Measurements from ENCODE around the gene ZIM2. TPM values are rescaled to one million over a fixed set of nuclear protein-coding genes. Genes with fewer than 3 reads are reported as not detected.
A peak's percentile ranks its signal among the peaks of the same experiment; 100 is the strongest.

The ZIM2 gene
- total and polyA plus RNA-seq, 9 donors, result 0.95 to 4.6 (median 1.9) TPM

GRCh38 chr19:56750658-56751057 is 89.9 kb downstream of the ZIM2 start:
- WGBS (ENCODE audit: insufficient coverage), result 90% methylated on average over 6 of the region's 11 CpGs

GRCh38 chr19:56748378-56748777 is 92.1 kb downstream of the ZIM2 start:
- peaks cover 13% of the 10 kb centered on the region for H3K4me1 ChIP-seq (ENCODE audit: control insufficient read depth, insufficient read depth, low read length)
- H3K4me3 ChIP-seq (ENCODE audit: low read length), result no peak overlapping the region
- peak; percentile 86 for DNase-seq
- no CpG with 5 or more reads among the region's 5 CpGs for WGBS (ENCODE audit: insufficient coverage)
- H3K27me3 ChIP-seq (ENCODE audit: control insufficient read depth, insufficient read depth, low read length), result no peaks in the 10 kb centered on the region
- no peaks in the 10 kb centered on the region for H3K36me3 ChIP-seq (ENCODE audit: control insufficient read depth, insufficient read depth, low read length)
- H3K9me3 ChIP-seq (replicated peaks; ENCODE audit: control insufficient read depth, low read depth, low read length), result no peaks in the 10 kb centered on the region
- peak overlapping the region; percentile 74 for H3K27ac ChIP-seq (ENCODE audit: low read length)

More at GRCh38 chr19:56750658-56751057, 89.9 kb downstream of the ZIM2 start:
- Histone ChIP-seq H3K4me1 (ENCODE audit: control insufficient read depth, insufficient read depth, low read length) (peaks cover 13% of the 10 kb centered on the region), H3K9me3 (replicated peaks; ENCODE audit: control insufficient read depth, low read depth, low read length) (no peaks in the 10 kb centered on the region), H3K27ac (ENCODE audit: low read length) (peak overlapping the region; percentile 65), H3K4me3 (ENCODE audit: low read length) (no peak overlapping the region), H3K27me3 (ENCODE audit: control insufficient read depth, insufficient read depth, low read length) (no peaks in the 10 kb centered on the region), H3K36me3 (ENCODE audit: control insufficient read depth, insufficient read depth, low read length) (no peaks in the 10 kb centered on the region)
- no peak for DNase-seq

GRCh38 chr19:56746367-56746766 is 94.2 kb downstream of the ZIM2 start:
- no peak for DNase-seq
- 64% methylated on average over 3 of the region's 3 CpGs for WGBS (ENCODE audit: insufficient coverage)
- no peaks in the 10 kb centered on the region for H3K36me3 ChIP-seq (ENCODE audit: control insufficient read depth, insufficient read depth, low read length)
- H3K9me3 ChIP-seq (replicated peaks; ENCODE audit: control insufficient read depth, low read depth, low read length), result no peaks in the 10 kb centered on the region
- no peak overlapping the region for H3K27ac ChIP-seq (ENCODE audit: low read length)
- peaks cover 18% of the 10 kb centered on the region for H3K4me1 ChIP-seq (ENCODE audit: control insufficient read depth, insufficient read depth, low read length)
- no peak overlapping the region for H3K4me3 ChIP-seq (ENCODE audit: low read length)
- H3K27me3 ChIP-seq (ENCODE audit: control insufficient read depth, insufficient read depth, low read length), result no peaks in the 10 kb centered on the region

- Histone ChIP-seq H3K36me3 (ENCODE audit: control insufficient read depth, insufficient read depth, low read length) (no peaks in the 10 kb centered on the region), H3K9me3 (replicated peaks; ENCODE audit: control insufficient read depth, low read depth, low read length) (no peaks in the 10 kb centered on the region), H3K4me3 (ENCODE audit: low read length) (no peak overlapping the region), H3K27ac (ENCODE audit: low read length) (peak overlapping the region; percentile 87), H3K27me3 (ENCODE audit: control insufficient read depth, insufficient read depth, low read length) (no peaks in the 10 kb centered on the region), H3K4me1 (ENCODE audit: control insufficient read depth, insufficient read depth, low read length) (peaks cover 13% of the 10 kb centered on the region)
- WGBS (ENCODE audit: insufficient coverage), result 0% methylated on average over 2 of the region's 3 CpGs
- peak; percentile 93 for DNase-seq
Observed at GRCh38 chr19:56740501-56740900, 100.0 kb downstream of the ZIM2 start.

GRCh38 chr19:56736571-56736970 is 104.0 kb downstream of the ZIM2 start:
- no peak overlapping the region for H3K4me3 ChIP-seq (ENCODE audit: low read length)
- 83% methylated on average over 1 of the region's 6 CpGs for WGBS (ENCODE audit: insufficient coverage)

GRCh38 chr19:56732976-56733375 is 107.5 kb downstream of the ZIM2 start:
- DNase-seq, result peak; percentile 43
- no CpG with 5 or more reads among the region's 2 CpGs for WGBS (ENCODE audit: insufficient coverage)

More at GRCh38 chr19:56736571-56736970, 104.0 kb downstream of the ZIM2 start:
- no peaks in the 10 kb centered on the region for H3K36me3 ChIP-seq (ENCODE audit: control insufficient read depth, insufficient read depth, low read length)
- DNase-seq, result no peak
- H3K9me3 ChIP-seq (replicated peaks; ENCODE audit: control insufficient read depth, low read depth, low read length), result no peaks in the 10 kb centered on the region
- H3K27me3 ChIP-seq (ENCODE audit: control insufficient read depth, insufficient read depth, low read length), result no peaks in the 10 kb centered on the region
- no peak overlapping the region for H3K27ac ChIP-seq (ENCODE audit: low read length)
- peaks cover 8% of the 10 kb centered on the region for H3K4me1 ChIP-seq (ENCODE audit: control insufficient read depth, insufficient read depth, low read length)

GRCh38 chr19:56727677-56728076 is 112.8 kb downstream of the ZIM2 start:
- Histone ChIP-seq H3K27ac (ENCODE audit: low read length) (no peak overlapping the region), H3K4me1 (ENCODE audit: control insufficient read depth, insufficient read depth, low read length) (no peaks in the 10 kb centered on the region), H3K4me3 (ENCODE audit: low read length) (no peak overlapping the region), H3K36me3 (ENCODE audit: control insufficient read depth, insufficient read depth, low read length) (no peaks in the 10 kb centered on the region), H3K9me3 (replicated peaks; ENCODE audit: control insufficient read depth, low read depth, low read length) (no peaks in the 10 kb centered on the region), H3K27me3 (ENCODE audit: control insufficient read depth, insufficient read depth, low read length) (no peaks in the 10 kb centered on the region)
- 85% methylated on average over 3 of the region's 4 CpGs for WGBS (ENCODE audit: insufficient coverage)
- DNase-seq, result peak; percentile 12

More at GRCh38 chr19:56732976-56733375, 107.5 kb downstream of the ZIM2 start:
- no peak overlapping the region for H3K4me3 ChIP-seq (ENCODE audit: low read length)
- no peaks in the 10 kb centered on the region for H3K27me3 ChIP-seq (ENCODE audit: control insufficient read depth, insufficient read depth, low read length)
- H3K4me1 ChIP-seq (ENCODE audit: control insufficient read depth, insufficient read depth, low read length), result no peaks in the 10 kb centered on the region
- H3K27ac ChIP-seq (ENCODE audit: low read length), result no peak overlapping the region
- no peaks in the 10 kb centered on the region for H3K9me3 ChIP-seq (replicated peaks; ENCODE audit: control insufficient read depth, low read depth, low read length)
- H3K36me3 ChIP-seq (ENCODE audit: control insufficient read depth, insufficient read depth, low read length), result no peaks in the 10 kb centered on the region

- H3K9me3 ChIP-seq (replicated peaks; ENCODE audit: control insufficient read depth, low read depth, low read length), result no peaks in the 10 kb centered on the region
- H3K4me1 ChIP-seq (ENCODE audit: control insufficient read depth, insufficient read depth, low read length), result no peaks in the 10 kb centered on the region
- H3K36me3 ChIP-seq (ENCODE audit: control insufficient read depth, insufficient read depth, low read length), result no peaks in the 10 kb centered on the region
- H3K27me3 ChIP-seq (ENCODE audit: control insufficient read depth, insufficient read depth, low read length), result no peaks in the 10 kb centered on the region
- peak; percentile 66 for DNase-seq
- H3K27ac ChIP-seq (ENCODE audit: low read length), result no peak overlapping the region
- no peak overlapping the region for H3K4me3 ChIP-seq (ENCODE audit: low read length)
- 20% methylated on average over 3 of the region's 9 CpGs for WGBS (ENCODE audit: insufficient coverage)
Observed at GRCh38 chr19:56725829-56726424, 114.6 kb downstream of the ZIM2 start.

Other genes with a start within 250 kb of the ZIM2 start
- gene ZNF71, start 245.4 kb downstream of the ZIM2 start, total RNA-seq, result 6.3 TPM
- gene ZNF71, start 245.4 kb downstream of the ZIM2 start, polyA plus RNA-seq (ENCODE audit: insufficient read depth in 1 of 8, insufficient read length in 8 of 8, low replicate concordance in 1 of 8), result 1 to 10 TPM; 6.4 to 8.6 (median 7.5) TPM
- 0.93 TPM for gene SMIM17, start 197.6 kb downstream of the ZIM2 start, total RNA-seq
- gene SMIM17, start 197.6 kb downstream of the ZIM2 start, polyA plus RNA-seq (ENCODE audit: insufficient read depth in 1 of 8, insufficient read length in 8 of 8, low replicate concordance in 1 of 8), result 1 to 10 TPM in 6 of 8 donors, under 1 TPM in 2; 0.85 to 2.6 (median 1.3) TPM
- gene ZNF835, start 169.0 kb downstream of the ZIM2 start, total RNA-seq, result 3.0 TPM
- gene ZNF835, start 169.0 kb downstream of the ZIM2 start, polyA plus RNA-seq (ENCODE audit: insufficient read depth in 1 of 8, insufficient read length in 8 of 8, low replicate concordance in 1 of 8), result 1 to 10 TPM; 1.7 to 4.1 (median 3.6) TPM
- 180 TPM for gene PEG3, start within 50 bp of the ZIM2 start, total RNA-seq
- gene PEG3, start within 50 bp of the ZIM2 start, polyA plus RNA-seq (ENCODE audit: insufficient read depth in 1 of 8, insufficient read length in 8 of 8, low replicate concordance in 1 of 8), result 100 to 1,000 TPM; 209 to 272 (median 232) TPM

Measured in muscle of leg (tissue), 11 donors.